Osteoblast (primary cell): ENCODE results near the gene NAA40. TPM values are rescaled to one million over a fixed set of nuclear protein-coding genes. Genes with fewer than 3 reads are reported as not detected.
A peak's percentile ranks its signal among the peaks of the same experiment; 100 is the strongest.

ENCODE experiments used
- DNase-seq: peaks from one replicate; pipeline ENCODE4 v3.0.0; 2011; ENCODE audit warnings: low spot score, mixed read lengths; ENCODE audit not compliant: insufficient read length; ENCODE audit errors: missing footprints
- H2AFZ ChIP-seq: 2 replicates; pipeline ENCODE4 v1.6.0; 2011; ENCODE audit warnings: mild to moderate bottlenecking, low read length
- H3K27ac ChIP-seq: 2 replicates; pipeline ENCODE4 v1.5.1; 2011; ENCODE audit warnings: mild to moderate bottlenecking, low read depth, low read length, moderate library complexity
- H3K27me3 ChIP-seq: 2 replicates; pipeline ENCODE4 v1.6.0; 2012; ENCODE audit warnings: mild to moderate bottlenecking, control low read depth, inconsistent platforms, low read length, moderate library complexity; ENCODE audit not compliant: insufficient read depth
- H3K36me3 ChIP-seq: 2 replicates; pipeline ENCODE4 v1.5.1; 2011; ENCODE audit warnings: mild to moderate bottlenecking, low read length, control low read depth, moderate library complexity; ENCODE audit not compliant: insufficient read depth
- H3K4me1 ChIP-seq: 2 replicates; pipeline ENCODE4 v1.5.1; 2011; ENCODE audit warnings: mild to moderate bottlenecking, low read length, control low read depth, moderate library complexity; ENCODE audit not compliant: insufficient read depth
- H3K4me2 ChIP-seq: 2 replicates; pipeline ENCODE4 v1.6.0; 2011; ENCODE audit warnings: mild to moderate bottlenecking, low read length; ENCODE audit not compliant: insufficient read depth
- H3K4me3 ChIP-seq: fragments of 200-600 bp; sonication (generic); 3 replicates; pipeline ENCODE4 v1.5.1; 2012; ENCODE audit warnings: mild to moderate bottlenecking, low read length, inconsistent platforms; ENCODE audit not compliant: insufficient read depth
- H3K79me2 ChIP-seq: 2 replicates; pipeline ENCODE4 v1.6.0; 2012; ENCODE audit warnings: mild to moderate bottlenecking, low read length, control low read depth, inconsistent platforms; ENCODE audit not compliant: insufficient read depth
- H3K9me3 ChIP-seq: 2 replicates; pipeline ENCODE4 v1.5.1; 2011; ENCODE audit warnings: low read depth, low read length, control low read depth
- H4K20me1 ChIP-seq: 2 replicates; pipeline ENCODE4 v1.6.0; 2012; ENCODE audit warnings: mild to moderate bottlenecking, low read length, control low read depth; ENCODE audit not compliant: insufficient read depth
- CTCF ChIP-seq: IDR thresholded peaks from 2 replicates; pipeline ENCODE4 v1.5.1; 2011; ENCODE audit warnings: mild to moderate bottlenecking, low read depth, low read length, moderate library complexity; ENCODE audit errors: extremely low read depth
- total RNA-seq: library from RNA; depleted of rRNA; stranded (reverse); fragments of >200 nt; gene quantifications from 2 replicates; pipeline ENCODE4 v1.2.3, GENCODE V29; 2012

Gene NAA40
- total RNA-seq, 1 donor = 11.9 TPM

- Histone ChIP-seq H3K36me3 (peaks cover 12% of the 10 kb centered on the region), H4K20me1 (peaks cover 5% of the 10 kb centered on the region), H3K4me3 (no peak overlapping the region), H3K4me1 (no peaks in the 10 kb centered on the region), H3K9me3 (no peaks in the 10 kb centered on the region), H2AFZ (no peak overlapping the region), H3K79me2 (no peaks in the 10 kb centered on the region), H3K4me2 (no peak overlapping the region), H3K27ac (no peak overlapping the region), H3K27me3 (no peaks in the 10 kb centered on the region)
- peak; percentile 86 for DNase-seq
- no peak for TF ChIP-seq CTCF
Observed at GRCh38 chr11:63908631-63909401, 30.0 kb upstream of the NAA40 start.

GRCh38 chr11:63909591-63910506 lies 29.0 kb upstream of the NAA40 start:
- no peaks in the 10 kb centered on the region for H3K79me2 ChIP-seq
- TF ChIP-seq CTCF = no peak
- DNase-seq = peak; percentile 87

GRCh38 chr11:63910675-63911074 lies 28.1 kb upstream of the NAA40 start:
- no peaks in the 10 kb centered on the region for H3K9me3 ChIP-seq
- peaks cover 5% of the 10 kb centered on the region for H3K36me3 ChIP-seq
- H3K4me1 ChIP-seq = no peaks in the 10 kb centered on the region
- H3K79me2 ChIP-seq = no peaks in the 10 kb centered on the region
- no peak overlapping the region for H3K4me3 ChIP-seq
- peaks cover 9% of the 10 kb centered on the region for H4K20me1 ChIP-seq
- no peak overlapping the region for H3K27ac ChIP-seq
- H3K27me3 ChIP-seq = no peaks in the 10 kb centered on the region
- H3K4me2 ChIP-seq = no peak overlapping the region
- H2AFZ ChIP-seq = no peak overlapping the region
- peak; percentile 87 for DNase-seq
- TF ChIP-seq CTCF = no peak

More at GRCh38 chr11:63909591-63910506, 29.0 kb upstream of the NAA40 start:
- Histone ChIP-seq H3K4me1 (no peaks in the 10 kb centered on the region), H3K9me3 (no peaks in the 10 kb centered on the region), H2AFZ (no peak overlapping the region), H3K36me3 (peaks cover 5% of the 10 kb centered on the region), H4K20me1 (peaks cover 5% of the 10 kb centered on the region), H3K4me3 (no peak overlapping the region), H3K27ac (no peak overlapping the region), H3K27me3 (no peaks in the 10 kb centered on the region), H3K4me2 (no peak overlapping the region)

GRCh38 chr11:63911440-63911839 lies 27.4 kb upstream of the NAA40 start:
- Histone ChIP-seq H3K4me3 (no peak overlapping the region), H3K36me3 (no peaks in the 10 kb centered on the region), H3K4me1 (no peaks in the 10 kb centered on the region), H3K27me3 (no peaks in the 10 kb centered on the region), H3K4me2 (no peak overlapping the region), H3K27ac (no peak overlapping the region), H2AFZ (no peak overlapping the region), H3K9me3 (no peaks in the 10 kb centered on the region), H4K20me1 (peaks cover 7% of the 10 kb centered on the region), H3K79me2 (no peaks in the 10 kb centered on the region)
- TF ChIP-seq CTCF = no peak
- peak; percentile 49 for DNase-seq
